ENCODE data around the gene RGS14.
A peak's percentile ranks its signal among the peaks of the same experiment; 100 is the strongest.
"Not testable (repeated sequence)": the region's sequence is repeated elsewhere in the genome, so short reads cannot be mapped to it uniquely, and the experiment has no call there.

RGS14 gene

DNA sequence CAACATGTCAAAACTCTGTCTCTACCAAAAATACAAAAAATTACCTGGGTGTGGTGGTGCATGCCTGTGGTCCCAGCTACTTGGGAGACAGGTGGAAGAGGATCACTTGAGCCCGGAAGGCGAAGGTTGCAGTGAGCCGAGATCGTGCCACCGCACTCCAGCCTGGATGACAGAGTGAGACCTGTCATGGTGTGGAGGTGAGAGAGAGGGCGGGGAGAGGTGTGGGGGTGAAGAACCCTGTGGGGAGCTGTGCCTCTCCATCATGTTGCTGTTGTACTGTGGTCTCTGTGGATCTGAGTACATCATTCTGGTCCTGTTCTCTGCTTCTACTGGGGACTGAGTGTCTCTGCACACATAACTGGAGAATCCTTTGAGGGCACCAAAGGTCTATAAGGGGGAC is 15.2 kb downstream of the RGS14 start:
- H3K9me2 ChIP-seq (replicated peaks; ENCODE audit: low read depth, low read length): no peaks in the 10 kb centered on the region
- no peak for TF ChIP-seq EZH2phosphoT487 (IDR thresholded peaks at IDR 0.05; ENCODE audit: borderline replicate concordance)
- TF ChIP-seq, protein P1, sequence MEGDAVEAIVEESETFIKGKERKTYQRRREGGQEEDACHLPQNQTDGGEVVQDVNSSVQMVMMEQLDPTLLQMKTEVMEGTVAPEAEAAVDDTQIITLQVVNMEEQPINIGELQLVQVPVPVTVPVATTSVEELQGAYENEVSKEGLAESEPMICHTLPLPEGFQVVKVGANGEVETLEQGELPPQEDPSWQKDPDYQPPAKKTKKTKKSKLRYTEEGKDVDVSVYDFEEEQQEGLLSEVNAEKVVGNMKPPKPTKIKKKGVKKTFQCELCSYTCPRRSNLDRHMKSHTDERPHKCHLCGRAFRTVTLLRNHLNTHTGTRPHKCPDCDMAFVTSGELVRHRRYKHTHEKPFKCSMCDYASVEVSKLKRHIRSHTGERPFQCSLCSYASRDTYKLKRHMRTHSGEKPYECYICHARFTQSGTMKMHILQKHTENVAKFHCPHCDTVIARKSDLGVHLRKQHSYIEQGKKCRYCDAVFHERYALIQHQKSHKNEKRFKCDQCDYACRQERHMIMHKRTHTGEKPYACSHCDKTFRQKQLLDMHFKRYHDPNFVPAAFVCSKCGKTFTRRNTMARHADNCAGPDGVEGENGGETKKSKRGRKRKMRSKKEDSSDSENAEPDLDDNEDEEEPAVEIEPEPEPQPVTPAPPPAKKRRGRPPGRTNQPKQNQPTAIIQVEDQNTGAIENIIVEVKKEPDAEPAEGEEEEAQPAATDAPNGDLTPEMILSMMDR (conservative IDR thresholded peaks at IDR 0.05; ENCODE audit: low read length): no peak
- H3K79me2 ChIP-seq (ENCODE audit: insufficient read depth, low read length): no peaks in the 10 kb centered on the region
- H4K20me1 ChIP-seq (ENCODE audit: insufficient read depth, low read length, poor library complexity, severe bottlenecking): no peaks in the 10 kb centered on the region
- no peak overlapping the region for H2AFZ ChIP-seq (ENCODE audit: low read length)
- H3K9ac ChIP-seq (ENCODE audit: low read depth, low read length, poor library complexity, severe bottlenecking): no peak overlapping the region
- 0 out of 2 replicates have a peak, but pooled peaks cover 4% of the 10 kb centered on the region for H3K36me3 ChIP-seq (ENCODE audit: insufficient read depth, low read length)
- no peaks in the 10 kb centered on the region for H3K27me3 ChIP-seq (ENCODE audit: insufficient read depth, low read length, poor library complexity, severe bottlenecking)
- no peaks in the 10 kb centered on the region for H3F3A ChIP-seq (ENCODE audit: low read depth)
- peak overlapping the region; percentile 60 for H3K4me2 ChIP-seq (ENCODE audit: low read depth, low read length, poor library complexity, severe bottlenecking)
- peaks cover 22% of the 10 kb centered on the region for H3K4me1 ChIP-seq (ENCODE audit: insufficient read depth, low read length, poor library complexity, severe bottlenecking)
- H3K4me3 ChIP-seq (ENCODE audit: low read length, poor library complexity, severe bottlenecking): peak overlapping the region; percentile 48
- H3K9me3 ChIP-seq (ENCODE audit: insufficient read depth, low read depth, low read length): no peaks in the 10 kb centered on the region

GRCh38 chr5:177373806-177374205 is 16.1 kb downstream of the RGS14 start:
- H3K27me3 ChIP-seq (ENCODE audit: insufficient read depth, low read length, poor library complexity, severe bottlenecking): no peaks in the 10 kb centered on the region
- H3F3A ChIP-seq (ENCODE audit: low read depth): no peaks in the 10 kb centered on the region
- H3K79me2 ChIP-seq (ENCODE audit: insufficient read depth, low read length): no peaks in the 10 kb centered on the region
- H3K4me1 ChIP-seq (ENCODE audit: insufficient read depth, low read length, poor library complexity, severe bottlenecking): peaks cover 22% of the 10 kb centered on the region
- H3K9me3 ChIP-seq (ENCODE audit: insufficient read depth, low read depth, low read length): no peaks in the 10 kb centered on the region
- TF ChIP-seq EZH2phosphoT487 (IDR thresholded peaks at IDR 0.05; ENCODE audit: borderline replicate concordance): no peak
- TF ChIP-seq, protein P1 (conservative IDR thresholded peaks at IDR 0.05; ENCODE audit: low read length): no peak
- 0 out of 2 replicates have a peak, but pooled peaks cover under 1% of the 10 kb centered on the region for H3K36me3 ChIP-seq (ENCODE audit: insufficient read depth, low read length)
- H3K4me2 ChIP-seq (ENCODE audit: low read depth, low read length, poor library complexity, severe bottlenecking): no peak overlapping the region
- H3K9ac ChIP-seq (ENCODE audit: low read depth, low read length, poor library complexity, severe bottlenecking): no peak overlapping the region
- no peak overlapping the region for H3K4me3 ChIP-seq (ENCODE audit: low read length, poor library complexity, severe bottlenecking)
- no peaks in the 10 kb centered on the region for H3K9me2 ChIP-seq (replicated peaks; ENCODE audit: low read depth, low read length)
- H4K20me1 ChIP-seq (ENCODE audit: insufficient read depth, low read length, poor library complexity, severe bottlenecking): no peaks in the 10 kb centered on the region
- no peak overlapping the region for H2AFZ ChIP-seq (ENCODE audit: low read length)

DNA sequence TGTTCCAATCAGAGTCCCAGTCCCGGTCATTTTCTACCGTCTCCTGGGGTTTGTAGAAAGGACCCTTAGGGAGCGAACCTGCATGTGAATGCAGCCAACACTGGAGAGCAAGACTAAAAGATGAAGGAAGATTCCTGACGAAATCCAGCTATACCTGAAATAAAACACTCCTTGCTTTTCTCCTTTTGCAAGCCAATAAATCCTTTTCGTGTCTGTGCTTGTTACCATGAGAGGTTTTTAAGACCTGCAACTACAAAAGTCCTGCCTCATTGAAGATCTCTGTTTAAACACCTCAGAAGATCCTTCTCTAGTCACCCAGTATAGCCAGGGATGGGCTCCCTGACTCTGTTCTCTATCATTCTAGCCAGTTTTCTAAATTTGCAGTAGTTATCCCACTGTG is 16.5 kb downstream of the RGS14 start:
- Histone ChIP-seq H3K36me3 (ENCODE audit: insufficient read depth, low read length) (no peaks in the 10 kb centered on the region), H2AFZ (ENCODE audit: low read length) (no peak overlapping the region), H3K9me3 (ENCODE audit: insufficient read depth, low read depth, low read length) (no peaks in the 10 kb centered on the region), H3K4me2 (ENCODE audit: low read depth, low read length, poor library complexity, severe bottlenecking) (no peak overlapping the region), H3K9me2 (replicated peaks; ENCODE audit: low read depth, low read length) (no peaks in the 10 kb centered on the region), H3K4me3 (ENCODE audit: low read length, poor library complexity, severe bottlenecking) (no peak overlapping the region), H3F3A (ENCODE audit: low read depth) (no peaks in the 10 kb centered on the region), H3K79me2 (ENCODE audit: insufficient read depth, low read length) (no peaks in the 10 kb centered on the region), H4K20me1 (ENCODE audit: insufficient read depth, low read length, poor library complexity, severe bottlenecking) (no peaks in the 10 kb centered on the region), H3K9ac (ENCODE audit: low read depth, low read length, poor library complexity, severe bottlenecking) (no peak overlapping the region), H3K27me3 (ENCODE audit: insufficient read depth, low read length, poor library complexity, severe bottlenecking) (no peaks in the 10 kb centered on the region), H3K4me1 (ENCODE audit: insufficient read depth, low read length, poor library complexity, severe bottlenecking) (peaks cover 20% of the 10 kb centered on the region)
- TF ChIP-seq, protein P1 (conservative IDR thresholded peaks at IDR 0.05; ENCODE audit: low read length): no peak
- TF ChIP-seq EZH2phosphoT487 (IDR thresholded peaks at IDR 0.05; ENCODE audit: borderline replicate concordance): no peak

GRCh38 chr5:177375516-177375915 is 17.8 kb downstream of the RGS14 start:
- H3F3A ChIP-seq (ENCODE audit: low read depth); H3K9me2 ChIP-seq (replicated peaks; ENCODE audit: low read depth, low read length); H3K4me2 ChIP-seq (ENCODE audit: low read depth, low read length, poor library complexity, severe bottlenecking): not testable (repeated sequence)

More at GRCh38 chr5:177375516-177375915, 17.8 kb downstream of the RGS14 start:
- not testable (repeated sequence) for H3K4me3 ChIP-seq (ENCODE audit: low read length, poor library complexity, severe bottlenecking); H3K9me3 ChIP-seq (ENCODE audit: insufficient read depth, low read depth, low read length); H2AFZ ChIP-seq (ENCODE audit: low read length); H3K36me3 ChIP-seq (ENCODE audit: insufficient read depth, low read length); H3K27me3 ChIP-seq (ENCODE audit: insufficient read depth, low read length, poor library complexity, severe bottlenecking); H3K9ac ChIP-seq (ENCODE audit: low read depth, low read length, poor library complexity, severe bottlenecking); H3K79me2 ChIP-seq (ENCODE audit: insufficient read depth, low read length); H4K20me1 ChIP-seq (ENCODE audit: insufficient read depth, low read length, poor library complexity, severe bottlenecking)
- peaks cover 18% of the 10 kb centered on the region for H3K4me1 ChIP-seq (ENCODE audit: insufficient read depth, low read length, poor library complexity, severe bottlenecking)
